NCI-H2107 (cell line): Measurements from ENCODE around the gene PPP2R3A.
"Not testable (repeated sequence)": the region's sequence is repeated elsewhere in the genome, so short reads cannot be mapped to it uniquely, and the experiment has no call there.

ENCODE experiments used
- DNase-seq: peaks from one replicate; lab custom pipeline; 2025; lab: John Stamatoyannopoulos, UW

The PPP2R3A gene

GRCh38 chr3:135965506-135966270, at the start of gene PPP2R3A:
Gene PPP2R3A, plus strand, starts transcription at chr3:135965728. Its CDS starts 35,771 bp downstream, at chr3:136001499.
- no peak for DNase-seq

GRCh38 chr3:135916310-135916709, 49.2 kb upstream of the PPP2R3A start:
- no peak for DNase-seq

GRCh38 chr3:135917076-135917475, 48.5 kb upstream of the PPP2R3A start:
- DNase-seq = no peak

- no peak for DNase-seq
These were observed 47.5 kb upstream of the PPP2R3A start for GRCh38 chr3:135917927-135918597.

- DNase-seq = no peak
These were observed 46.9 kb upstream of the PPP2R3A start for GRCh38 chr3:135918600-135918999.

- DNase-seq = no peak
These were observed 45.3 kb upstream of the PPP2R3A start for GRCh38 chr3:135920275-135920674.

GRCh38 chr3:135922903-135923250, 42.7 kb upstream of the PPP2R3A start:
- DNase-seq = no peak

GRCh38 chr3:135924506-135924905, 41.0 kb upstream of the PPP2R3A start:
- no peak for DNase-seq

GRCh38 chr3:135926664-135927063, 38.9 kb upstream of the PPP2R3A start:
- DNase-seq = no peak

- no peak for DNase-seq
These were observed 38.4 kb upstream of the PPP2R3A start for GRCh38 chr3:135927155-135927554.

- no peak for DNase-seq
These were observed 35.9 kb upstream of the PPP2R3A start for GRCh38 chr3:135929670-135930069.

- DNase-seq = no peak
These were observed 35.3 kb upstream of the PPP2R3A start for GRCh38 chr3:135930255-135930654.

GRCh38 chr3:135935171-135935570, 30.4 kb upstream of the PPP2R3A start:
- not testable (repeated sequence) for DNase-seq

GRCh38 chr3:135937766-135938165, 27.8 kb upstream of the PPP2R3A start:
- not testable (repeated sequence) for DNase-seq

GRCh38 chr3:135944831-135945230, 20.7 kb upstream of the PPP2R3A start:
- no peak for DNase-seq

GRCh38 chr3:135950941-135951340, 14.6 kb upstream of the PPP2R3A start:
- DNase-seq = no peak

GRCh38 chr3:135964160-135964955, 1.2 kb upstream of the PPP2R3A start:
- no peak for DNase-seq

GRCh38 chr3:135965129-135965505, 411 bp upstream of the PPP2R3A start:
- DNase-seq = no peak

- no peak for DNase-seq
These were observed 888 bp downstream of the PPP2R3A start for GRCh38 chr3:135966271-135966961.

- no peak for DNase-seq
These were observed 1.4 kb downstream of the PPP2R3A start for GRCh38 chr3:135966962-135967274.

GRCh38 chr3:135967867-135968266, 2.3 kb downstream of the PPP2R3A start:
- DNase-seq = no peak

- DNase-seq = no peak
These were observed 5.1 kb downstream of the PPP2R3A start for GRCh38 chr3:135970506-135971116.
